GM18502 (cell line): Measurements from ENCODE around the gene GJA1.
"Not testable (repeated sequence)": the region's sequence is repeated elsewhere in the genome, so short reads cannot be mapped to it uniquely, and the experiment has no call there.

Experiments used
- ATAC-seq: cut with Tn5 transposase; IDR thresholded peaks from one replicate; pipeline ENCODE4 v1.9.1; 2021; ENCODE audit warnings: mild to moderate bottlenecking; ENCODE audit not compliant: unreplicated experiment, poor library complexity

Gene GJA1

GRCh38 chr6:121435444-121436069 is at the start of gene GJA1:
Gene GJA1, plus strand, starts transcription at chr6:121435646. Its CDS starts 11,202 bp downstream, at chr6:121446848.
- no peak for ATAC-seq

GRCh38 chr6:121386551-121386950 is 48.9 kb upstream of the GJA1 start:
- not testable (repeated sequence) for ATAC-seq

GRCh38 chr6:121389419-121389818 is 46.0 kb upstream of the GJA1 start:
- no peak for ATAC-seq

GRCh38 chr6:121393731-121394505 is 41.5 kb upstream of the GJA1 start:
- no peak for ATAC-seq

- no peak for ATAC-seq
These were observed 39.7 kb upstream of the GJA1 start for GRCh38 chr6:121395736-121396135.

GRCh38 chr6:121397188-121397587 is 38.3 kb upstream of the GJA1 start:
- not testable (repeated sequence) for ATAC-seq

- ATAC-seq = no peak
These were observed 37.3 kb upstream of the GJA1 start for GRCh38 chr6:121398127-121398526.

- ATAC-seq = no peak
These were observed 35.5 kb upstream of the GJA1 start for GRCh38 chr6:121399966-121400365.

GRCh38 chr6:121403964-121404363 is 31.5 kb upstream of the GJA1 start:
- no peak for ATAC-seq

GRCh38 chr6:121405306-121405705 is 30.1 kb upstream of the GJA1 start:
- ATAC-seq = no peak

GRCh38 chr6:121408321-121408720 is 27.1 kb upstream of the GJA1 start:
- no peak for ATAC-seq

- ATAC-seq = no peak
These were observed 21.6 kb upstream of the GJA1 start for GRCh38 chr6:121413879-121414278.

GRCh38 chr6:121418346-121418745 is 17.1 kb upstream of the GJA1 start:
- ATAC-seq = no peak

- ATAC-seq = no peak
These were observed 8.8 kb upstream of the GJA1 start for GRCh38 chr6:121426686-121427085.

- ATAC-seq = no peak
These were observed 6.3 kb upstream of the GJA1 start for GRCh38 chr6:121428872-121429756.

- no peak for ATAC-seq
These were observed 4.7 kb upstream of the GJA1 start for GRCh38 chr6:121430514-121431460.

- ATAC-seq = not testable (repeated sequence)
These were observed 3.7 kb upstream of the GJA1 start for GRCh38 chr6:121431776-121432175.

GRCh38 chr6:121434037-121434770 is 1.2 kb upstream of the GJA1 start:
- ATAC-seq = no peak

- ATAC-seq = no peak
These were observed 920 bp downstream of the GJA1 start for GRCh38 chr6:121436274-121436857.
